ENCODE results near the gene SOX18. TPM values are rescaled to one million over a fixed set of nuclear protein-coding genes. Genes with fewer than 3 reads are reported as not detected.

The SOX18 gene
- total RNA-seq, 1 experiment from 2014 or later = 0.19 TPM

DNA sequence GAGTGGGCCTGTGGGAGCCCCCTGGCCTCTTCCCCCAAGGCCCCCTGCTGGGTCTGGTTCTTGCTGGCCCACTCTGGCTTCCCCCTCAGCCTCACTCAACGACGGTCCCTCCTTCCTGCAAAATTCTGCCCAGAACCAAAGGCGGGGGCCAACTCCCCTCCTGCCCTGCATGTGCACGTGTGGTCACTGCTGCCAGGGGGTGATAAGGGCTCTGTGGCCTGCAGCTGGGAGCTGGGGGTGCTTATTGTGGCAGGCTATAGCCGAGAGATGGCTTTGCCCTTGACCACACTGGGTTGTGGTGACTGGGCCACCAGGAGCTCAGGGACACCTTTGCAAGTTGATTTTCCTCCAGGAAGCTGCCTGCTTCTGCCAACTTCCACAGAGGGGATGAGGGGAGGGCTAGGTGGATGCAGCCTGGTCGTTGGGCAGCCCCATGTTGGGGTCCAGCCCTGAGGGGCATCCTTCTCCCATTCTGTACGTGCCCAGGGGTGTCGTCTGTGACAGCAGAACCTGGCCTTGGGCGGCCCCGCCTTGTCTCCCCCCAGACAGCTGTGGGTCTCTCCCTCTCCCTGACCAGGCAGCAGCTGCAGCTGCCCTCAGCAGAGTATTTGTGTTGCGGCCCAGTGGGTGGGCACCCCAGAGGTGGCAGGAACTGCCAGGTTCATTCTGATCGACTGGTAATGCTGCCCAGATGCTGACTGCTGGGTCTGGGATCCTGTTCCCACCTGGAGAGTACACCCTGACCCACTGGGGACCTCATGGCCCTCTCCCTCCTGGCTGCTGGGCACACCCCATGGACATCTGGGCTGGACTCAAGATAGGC is 19.2 kb upstream of the SOX18 start:
- no peak for DNase-seq (ENCODE audit: low spot score)

DNA sequence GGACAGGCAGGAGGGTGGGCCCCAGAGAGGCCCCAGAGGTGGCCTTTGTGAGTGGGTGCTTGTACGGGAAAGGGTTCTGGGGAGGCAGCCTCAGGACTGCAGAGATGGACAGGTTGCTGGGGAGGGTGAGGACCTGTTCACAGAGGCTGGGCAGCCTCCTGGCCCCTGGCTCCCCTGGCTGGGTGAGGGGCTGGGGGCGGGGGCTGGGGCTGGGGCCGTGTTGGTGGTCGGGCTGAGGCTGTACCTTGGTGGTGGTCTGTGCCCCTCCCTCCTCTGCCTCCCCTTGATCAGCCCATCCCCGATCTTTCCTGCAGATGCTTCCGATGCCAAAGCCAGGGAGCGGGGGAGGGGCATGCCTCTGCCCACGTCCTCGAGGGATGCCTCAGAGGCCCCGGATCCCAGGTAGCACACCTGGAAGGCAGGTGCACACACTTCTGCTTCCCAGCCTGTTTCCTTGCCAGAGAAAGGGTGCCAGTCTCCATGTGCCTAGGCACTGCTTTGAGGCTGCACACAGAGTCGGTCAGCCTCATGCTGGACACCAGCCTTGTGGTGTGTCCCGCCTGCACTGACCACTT is 18.4 kb upstream of the SOX18 start:
- no peak for DNase-seq (ENCODE audit: low spot score)

DNA sequence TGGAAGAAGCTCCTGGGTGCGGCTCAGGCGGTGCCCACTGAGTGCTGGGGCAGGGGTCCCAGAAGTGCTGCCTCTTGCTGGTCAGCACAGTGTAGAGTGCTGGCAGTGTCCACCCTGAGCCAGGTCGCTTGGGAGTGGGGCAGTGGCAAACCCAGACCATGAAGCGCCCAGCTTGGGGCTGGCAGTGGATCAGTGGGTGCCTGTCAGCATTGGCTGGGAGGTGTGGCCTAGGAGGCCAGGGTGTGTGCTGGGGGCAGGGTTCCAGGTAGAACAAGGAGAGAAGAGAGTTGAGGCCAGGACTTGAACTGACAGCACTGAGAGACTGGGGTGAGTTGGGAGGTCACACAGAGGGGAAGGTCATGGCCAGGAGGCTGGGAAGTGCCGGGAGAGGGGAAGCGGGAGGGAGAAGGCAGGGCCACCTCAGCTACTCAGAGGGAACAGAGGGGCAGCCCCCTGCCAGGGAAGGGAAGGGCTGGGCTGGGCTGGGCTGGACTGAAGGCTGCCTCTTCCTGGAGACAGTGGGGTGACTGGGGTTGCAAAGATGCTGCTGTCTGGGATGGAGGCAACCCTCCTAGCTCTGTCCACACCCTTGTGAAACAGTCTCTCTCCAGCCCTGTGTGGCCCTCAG is 17.7 kb upstream of the SOX18 start:
- DNase-seq (ENCODE audit: low spot score) = no peak

DNA sequence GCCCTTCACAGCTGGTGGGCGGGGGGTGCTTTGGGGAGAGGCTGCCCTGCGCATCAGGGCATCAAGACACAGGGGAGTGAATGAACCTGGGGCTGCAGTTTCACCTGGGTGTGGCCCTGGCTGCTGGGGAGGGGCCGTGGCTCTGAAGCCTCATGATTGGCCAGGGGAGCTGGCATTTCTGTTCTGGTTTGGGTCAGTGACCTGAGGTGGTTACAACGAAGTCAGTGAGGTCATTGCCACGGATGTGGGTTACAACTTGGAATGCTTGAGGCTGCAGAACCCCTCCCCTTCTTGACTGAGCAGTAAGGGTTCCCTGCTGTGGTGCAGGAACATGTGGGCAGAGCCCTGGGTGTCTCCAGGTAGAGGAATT is 16.5 kb upstream of the SOX18 start:
- peak; percentile 94 for DNase-seq (ENCODE audit: low spot score)

DNA sequence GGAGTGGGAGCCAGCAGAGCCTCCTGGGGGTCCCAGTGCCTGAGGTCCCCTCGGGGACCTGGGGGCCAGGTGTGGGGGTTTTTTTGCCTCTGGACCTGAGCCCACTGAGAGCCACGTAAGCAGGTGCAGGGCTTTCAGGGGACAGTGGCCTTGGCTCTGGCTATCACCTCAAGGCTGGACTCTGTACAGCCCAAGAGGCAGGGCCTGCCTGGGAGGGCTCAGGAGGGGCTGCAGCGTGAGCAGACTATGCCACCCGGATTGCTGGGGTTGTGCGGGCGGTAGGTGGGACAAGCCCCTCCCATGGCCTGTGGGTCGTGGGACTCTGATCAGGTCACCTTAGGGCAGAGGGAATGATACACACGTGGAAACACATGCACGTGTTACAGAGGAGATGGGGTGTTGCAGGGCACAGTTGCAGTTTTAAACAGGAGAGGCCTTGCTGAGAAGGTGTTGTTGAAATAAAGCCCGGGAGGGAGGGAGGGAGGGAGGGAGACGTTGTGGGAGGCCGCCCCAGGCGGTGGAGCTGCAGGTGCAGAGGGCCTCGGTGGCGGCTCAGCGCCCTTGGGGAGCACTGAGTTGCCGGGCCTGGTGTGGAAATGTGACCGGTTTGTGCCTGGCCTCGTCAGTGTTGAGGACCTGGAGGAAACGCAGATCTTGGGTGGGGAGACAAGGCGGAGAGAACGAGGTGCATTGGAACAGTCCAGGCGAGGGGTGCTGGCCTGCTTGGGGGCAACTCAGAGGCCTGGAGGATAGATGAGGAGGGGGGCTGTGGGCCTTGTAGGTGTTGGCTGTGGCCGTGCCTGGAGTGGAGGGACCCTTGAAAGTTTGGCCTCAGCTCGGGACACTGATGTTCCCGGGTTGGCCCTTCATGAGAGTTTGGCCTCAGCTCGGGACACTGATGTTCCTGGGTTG is 15.9 kb upstream of the SOX18 start:
- no peak for DNase-seq (ENCODE audit: low spot score)

DNA sequence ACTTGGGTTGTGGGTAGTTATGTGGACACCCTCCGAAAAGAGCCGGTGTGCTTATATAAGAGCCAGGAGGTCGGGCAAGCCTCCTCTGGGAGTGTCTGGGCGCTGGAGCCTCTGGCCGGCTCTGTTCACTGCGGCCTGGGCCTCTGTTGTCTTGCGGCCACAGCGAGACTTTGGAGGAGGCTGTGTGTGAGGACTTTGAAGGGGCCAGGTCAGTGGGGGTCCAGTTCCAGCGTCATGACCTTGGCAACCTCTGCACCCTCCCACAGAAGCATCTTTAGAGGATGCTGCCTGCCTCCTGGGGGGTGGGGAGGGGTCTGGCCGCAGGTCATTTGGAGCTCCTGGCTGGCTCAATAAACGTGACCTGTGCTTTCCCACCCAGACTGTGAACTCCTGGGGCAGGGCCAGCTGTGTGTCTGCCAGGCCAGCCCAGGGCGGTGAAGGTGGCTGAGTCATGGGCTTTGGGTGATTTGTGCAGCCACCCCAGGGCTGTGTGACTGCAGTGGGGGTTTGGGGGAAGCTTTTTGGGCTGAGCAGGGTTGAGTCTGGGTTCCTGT is 14.8 kb upstream of the SOX18 start:
- DNase-seq (ENCODE audit: low spot score) = peak; percentile 58

DNA sequence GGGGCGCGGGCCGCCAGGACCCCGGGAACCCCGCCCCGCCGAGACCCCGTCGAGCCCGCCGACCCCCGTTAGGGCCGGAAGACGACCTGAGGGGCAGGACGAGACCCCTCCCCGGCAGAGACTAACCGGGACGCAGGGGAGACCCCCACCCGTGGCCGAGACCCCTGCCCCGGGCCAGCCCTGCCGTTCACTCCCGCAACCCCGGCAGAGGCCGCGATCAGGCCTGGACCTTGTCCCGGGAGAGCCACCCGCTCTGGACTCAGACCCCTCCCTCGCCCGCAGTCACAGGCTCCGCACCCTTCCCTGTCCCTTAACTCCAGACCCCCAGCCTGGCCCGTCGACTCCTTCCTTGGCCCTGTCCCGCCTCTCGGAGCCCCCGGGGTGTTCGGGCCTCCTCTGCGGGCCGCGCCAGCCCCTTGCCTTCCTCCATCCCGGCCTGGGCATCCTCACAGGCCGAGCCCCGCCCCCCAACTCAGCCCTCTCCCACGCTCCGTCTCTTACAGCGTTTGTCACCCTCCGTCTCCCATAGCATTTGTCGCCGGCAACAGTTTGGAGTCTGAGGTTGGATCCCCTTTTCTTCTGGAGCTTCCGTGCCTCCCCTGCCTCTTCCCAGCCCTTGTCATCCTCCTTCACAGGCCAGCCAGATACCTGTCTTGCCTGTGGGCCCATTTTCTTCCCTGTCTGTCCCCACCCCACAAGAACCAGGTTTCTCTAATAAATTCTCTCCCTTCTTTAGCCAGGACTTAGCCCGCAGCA is 14.1 kb upstream of the SOX18 start:
- DNase-seq (ENCODE audit: low spot score) = no peak

DNA sequence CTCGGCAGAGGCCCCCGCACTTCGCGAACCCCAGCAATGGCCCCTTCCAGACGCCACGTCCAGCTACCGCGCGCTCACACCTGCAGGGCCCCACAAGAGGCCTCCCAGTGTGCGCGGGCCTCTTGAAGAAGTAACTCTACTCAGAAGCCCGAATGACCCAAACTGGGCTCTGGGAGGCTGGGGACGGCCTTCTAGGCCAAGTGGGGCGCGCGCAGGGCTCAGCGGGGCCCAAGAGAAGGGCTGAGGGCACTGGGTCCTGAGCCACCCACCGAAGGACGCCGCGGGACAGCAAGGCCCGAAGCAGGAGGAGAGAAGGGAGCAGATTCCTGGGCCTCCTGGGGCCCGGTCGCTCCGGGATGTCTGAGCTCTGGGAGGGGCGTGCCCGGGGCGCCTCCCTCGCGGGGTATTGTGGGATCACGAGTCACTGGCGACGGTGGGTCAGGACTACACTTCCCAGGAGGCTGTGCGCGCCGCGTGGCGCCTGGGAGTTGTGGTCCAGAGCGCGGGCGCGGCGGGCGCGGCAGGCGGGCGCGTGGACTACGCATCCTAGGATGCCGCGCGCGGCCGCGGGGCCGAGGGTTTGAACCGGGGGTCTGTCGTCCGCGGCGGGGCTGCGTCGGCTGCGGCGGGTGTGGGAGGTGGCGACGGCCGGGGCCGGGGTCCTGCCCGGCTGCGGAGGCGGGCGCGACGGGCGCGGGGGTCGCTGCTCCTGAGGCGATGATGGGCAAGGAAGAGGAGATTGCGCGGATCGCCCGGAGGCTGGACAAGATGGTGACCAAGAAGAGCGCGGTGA is 13.4 kb upstream of the SOX18 start, which contains the start of gene TCEA2:
Gene TCEA2, plus strand, starts transcription at position 603 of the 793 bp plus-strand sequence. Its CDS starts 115 bp downstream, at position 718.
- peak; percentile 93 for DNase-seq (ENCODE audit: low spot score)

DNA sequence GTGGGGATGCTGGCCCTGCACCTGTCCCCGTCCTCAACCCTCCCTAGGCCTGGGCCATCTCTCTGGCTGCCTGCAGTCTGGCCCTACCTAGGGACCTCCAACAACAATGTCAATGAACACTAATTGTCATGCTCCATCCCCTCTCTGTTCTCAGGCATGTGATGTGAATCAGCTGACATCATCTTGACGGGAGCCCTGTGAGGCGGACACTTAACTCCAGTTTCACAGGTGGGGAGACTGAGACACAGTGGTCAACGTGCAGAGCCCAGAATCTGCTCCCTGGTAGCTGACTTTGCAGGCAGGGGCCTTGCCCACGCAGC is 12.8 kb upstream of the SOX18 start:
- DNase-seq (ENCODE audit: low spot score) = no peak

DNA sequence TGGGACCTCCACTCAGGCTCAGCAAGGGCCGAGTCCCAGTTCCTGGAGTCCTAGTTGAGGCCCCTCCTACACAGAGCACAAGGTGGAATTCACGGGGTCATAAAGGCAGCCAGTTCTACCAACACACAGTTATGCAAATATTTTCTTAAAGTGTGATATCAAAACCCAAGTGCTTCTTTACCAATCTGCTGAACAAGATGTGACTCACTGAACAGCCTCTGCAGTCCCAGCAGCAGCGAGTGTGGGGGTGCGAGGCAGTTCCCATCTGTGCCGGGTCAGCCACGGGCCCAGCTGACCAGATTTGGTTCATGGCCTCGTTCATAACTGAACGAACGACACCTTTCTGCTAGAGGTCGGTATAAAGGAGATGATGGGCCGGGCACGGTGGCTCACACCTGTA is 9.1 kb upstream of the SOX18 start:
- no peak for DNase-seq (ENCODE audit: low spot score)

DNA sequence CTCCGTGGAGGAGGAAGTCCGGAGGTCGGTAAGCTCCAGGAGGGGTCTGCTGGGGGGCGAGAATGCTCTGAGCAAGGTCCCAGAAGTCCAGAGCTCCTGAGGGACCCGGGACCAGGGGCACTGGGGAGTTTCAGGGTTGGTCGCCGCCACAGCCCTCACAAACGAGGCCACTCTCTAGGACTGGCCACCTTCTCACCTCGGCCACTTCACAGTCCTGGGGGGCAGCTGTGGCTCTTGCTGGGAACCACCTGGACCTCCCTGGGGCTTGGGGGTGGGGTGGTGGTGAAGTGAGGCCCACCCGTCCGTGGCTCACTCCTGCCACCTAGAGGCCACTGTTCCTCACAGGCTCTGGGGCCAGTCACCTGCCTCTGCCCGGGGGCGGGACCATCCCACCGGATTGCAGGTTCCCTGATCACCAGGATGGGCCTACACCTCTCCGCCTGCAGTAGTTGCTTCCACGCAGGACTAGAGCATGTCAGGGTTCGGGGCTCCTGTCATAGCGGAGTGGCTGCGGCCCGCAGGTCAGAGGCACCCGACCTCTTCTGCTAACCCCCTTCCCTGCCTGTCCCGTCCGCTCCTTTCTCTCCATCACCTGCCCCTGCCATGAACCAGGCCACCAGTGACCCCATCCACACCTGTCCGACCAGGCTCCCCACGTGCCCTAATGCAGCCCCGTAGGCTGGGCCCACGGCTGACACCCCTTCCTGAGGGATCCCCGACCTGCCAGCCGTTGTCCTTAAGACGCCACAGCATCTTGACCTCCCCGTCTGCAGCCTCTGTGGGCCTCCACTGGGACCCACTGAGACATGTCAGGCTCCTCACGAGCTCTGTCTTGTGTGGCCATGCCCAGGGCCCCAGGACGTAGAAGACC is 8.4 kb upstream of the SOX18 start:
- DNase-seq (ENCODE audit: low spot score) = peak; percentile 59

DNA sequence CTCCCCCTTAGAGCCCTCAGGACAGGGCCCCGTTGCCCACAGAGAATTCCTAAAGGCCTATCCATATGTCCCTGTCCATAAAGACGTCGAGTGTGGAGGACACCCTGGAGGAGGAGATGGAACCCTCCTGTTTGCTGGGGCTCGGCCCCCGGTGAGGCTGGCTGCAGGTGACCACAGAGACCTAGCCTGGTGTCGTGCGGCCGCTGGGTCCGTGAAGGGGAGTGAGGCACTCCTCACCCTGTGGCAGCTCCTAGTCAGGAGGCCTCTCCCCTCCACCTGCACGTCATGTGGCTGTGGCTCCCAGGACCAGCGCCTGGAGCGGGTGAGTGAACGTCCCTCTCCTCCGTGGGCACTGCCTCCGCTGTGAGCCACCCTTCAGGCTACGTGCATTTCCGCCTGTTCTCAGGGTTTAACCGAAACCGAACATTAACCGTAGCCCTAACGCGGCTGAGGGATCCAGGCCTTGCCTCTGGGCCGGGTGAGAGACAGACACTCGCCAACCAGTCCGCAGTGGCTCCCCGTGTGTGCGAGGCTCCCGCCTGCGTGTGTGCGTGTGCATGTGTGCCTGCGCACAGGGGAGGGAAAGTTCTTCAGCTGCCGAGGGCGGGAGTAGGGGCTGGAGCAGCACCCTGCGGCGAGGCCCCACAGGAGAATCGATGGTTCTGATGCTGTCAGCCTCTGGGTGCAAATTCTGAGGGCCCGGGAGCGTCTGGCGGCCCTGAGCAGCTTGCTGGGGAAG is 7.6 kb upstream of the SOX18 start:
- DNase-seq (ENCODE audit: low spot score) = no peak

DNA sequence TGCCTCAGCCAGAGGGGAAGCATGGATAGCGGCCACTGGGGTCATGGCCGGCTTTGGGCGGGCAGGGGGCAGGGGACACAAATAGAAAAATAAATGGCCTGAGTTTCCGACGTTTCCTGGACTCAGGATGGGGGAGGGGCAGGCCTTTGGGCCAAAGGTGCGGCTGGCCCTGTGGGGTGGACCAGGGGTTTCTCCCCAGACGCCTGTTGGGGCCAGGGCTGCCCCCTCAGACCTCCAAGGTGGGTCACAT is 7.1 kb upstream of the SOX18 start:
- DNase-seq (ENCODE audit: low spot score) = no peak

DNA sequence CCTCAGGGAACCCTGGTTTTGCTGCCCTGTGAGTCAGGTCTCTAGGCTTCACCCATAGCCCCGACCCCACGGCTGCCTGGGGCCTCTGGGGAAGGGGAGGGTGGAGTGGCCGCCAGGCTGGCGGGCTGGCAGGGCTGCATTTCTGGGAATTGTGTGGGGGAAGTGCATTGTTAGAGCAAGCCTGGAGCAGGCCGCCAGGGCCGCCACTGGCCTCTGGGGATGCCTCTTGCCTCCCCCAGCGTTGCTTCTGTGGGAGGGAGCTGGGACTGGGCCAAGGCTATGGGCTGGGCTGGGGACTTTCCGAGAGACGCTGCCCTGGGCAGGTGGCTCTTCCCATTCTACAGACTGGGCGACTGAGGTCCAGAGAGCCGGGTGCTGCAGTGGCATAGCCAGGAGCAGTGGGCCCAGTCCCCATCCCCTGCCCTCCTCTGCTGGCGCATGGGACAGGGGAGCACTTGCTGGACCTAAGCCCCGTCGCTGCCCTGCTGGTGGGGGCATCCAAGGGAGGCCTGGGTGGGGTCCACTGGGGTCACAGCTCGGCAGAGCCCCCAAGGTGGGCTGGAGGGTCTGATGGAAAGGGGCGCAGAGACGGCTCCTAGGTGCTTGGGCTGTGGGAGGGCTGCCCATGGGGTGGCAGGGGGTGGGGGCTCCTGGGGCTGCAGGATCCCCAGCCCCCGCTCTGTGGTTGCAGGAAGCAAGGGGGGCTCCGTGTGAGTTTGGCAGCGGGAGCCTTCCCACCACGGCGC is 6.6 kb upstream of the SOX18 start:
- peak; percentile 62 for DNase-seq (ENCODE audit: low spot score)

DNA sequence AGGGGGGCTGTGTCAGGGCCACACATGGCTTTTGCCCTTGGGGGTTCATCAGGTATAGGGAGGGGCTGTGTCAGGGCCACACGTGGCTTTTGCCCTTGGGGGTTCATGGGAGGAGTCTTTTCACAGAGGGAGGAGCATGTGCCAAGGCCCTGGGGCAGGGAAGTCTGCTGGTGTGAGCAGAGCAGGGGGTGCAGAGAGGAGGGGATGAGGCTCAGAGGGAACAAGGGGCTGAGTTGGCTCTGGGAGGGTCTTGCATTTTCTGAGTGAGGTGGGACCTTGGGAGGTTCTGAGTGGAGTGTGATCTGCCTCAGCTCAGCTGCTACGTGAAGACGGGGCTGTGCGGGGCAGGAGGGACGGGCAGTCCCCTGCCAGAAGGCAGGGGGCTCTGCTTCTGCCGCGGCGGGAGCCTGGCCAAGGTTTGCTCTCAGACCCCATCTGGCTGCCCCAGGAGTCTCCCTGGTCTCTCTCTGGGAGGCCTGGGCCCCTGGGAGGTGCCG is 6.0 kb upstream of the SOX18 start:
- no peak for DNase-seq (ENCODE audit: low spot score)

DNA sequence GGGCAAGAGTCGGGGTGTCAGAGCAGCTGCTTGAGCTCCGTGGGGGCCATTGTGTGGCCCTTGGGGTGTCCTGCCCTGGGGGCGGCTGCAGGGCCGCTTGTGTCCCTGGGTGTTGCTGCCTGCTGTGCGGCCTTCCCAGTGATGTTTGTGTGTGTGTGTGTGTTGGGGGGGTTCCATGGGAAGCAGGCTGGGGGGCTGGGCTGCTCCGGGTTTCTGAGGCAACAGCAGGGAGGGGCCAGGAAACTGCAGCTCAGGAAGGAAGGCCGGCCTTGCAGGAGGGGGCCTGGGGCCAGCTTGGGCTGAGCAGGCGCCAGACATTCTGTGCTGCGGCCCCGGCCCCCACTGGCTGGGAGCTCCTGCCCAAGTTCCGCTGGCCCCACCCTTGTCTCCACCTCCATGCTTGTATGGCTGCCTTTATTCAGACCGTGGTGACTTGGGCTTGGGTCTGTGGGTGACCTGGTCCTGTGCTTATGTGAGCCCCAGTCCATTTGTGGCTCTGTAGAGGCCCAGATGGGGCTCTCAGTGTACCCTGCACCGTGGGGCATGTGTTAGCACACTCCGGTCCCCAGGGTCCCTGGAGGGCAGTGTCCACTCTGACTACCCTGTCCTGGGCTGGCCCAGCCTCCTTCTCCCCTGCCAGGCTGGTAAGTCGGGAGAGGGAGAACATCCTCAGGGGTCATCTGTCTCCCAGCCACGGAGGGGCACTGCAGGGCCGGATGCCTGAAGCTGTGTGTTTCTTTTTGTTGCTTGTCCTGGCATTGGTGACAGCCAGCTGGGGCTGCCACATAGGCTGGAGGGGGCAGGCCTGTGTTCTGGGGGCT is 4.6 kb upstream of the SOX18 start:
- DNase-seq (ENCODE audit: low spot score) = peak; percentile 45

Data from H4 (cell line).